Measurements from ENCODE around the gene ARL15.

The ARL15 gene

DNA sequence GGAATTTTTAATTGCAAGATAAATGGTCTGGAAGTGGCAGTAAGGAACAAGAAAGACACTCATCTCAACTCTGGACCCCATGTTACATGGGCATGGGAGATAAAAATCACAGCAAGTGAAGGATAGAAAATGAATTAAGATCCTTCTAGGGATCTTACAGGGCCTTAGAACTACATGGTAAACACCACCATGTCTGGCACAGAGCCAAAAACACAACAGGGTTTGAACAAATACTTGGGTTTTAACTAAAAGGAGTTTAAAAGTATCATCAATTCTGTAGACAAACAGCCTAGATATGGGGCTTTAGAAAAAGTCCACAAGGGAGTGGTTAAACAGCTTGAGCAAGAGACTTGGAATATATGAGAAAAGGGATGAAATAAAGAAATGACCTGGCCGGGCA is 366.4 kb downstream of the ARL15 start:
- no peak overlapping the region for H3K4me3 ChIP-seq (ENCODE audit: low read length)

DNA sequence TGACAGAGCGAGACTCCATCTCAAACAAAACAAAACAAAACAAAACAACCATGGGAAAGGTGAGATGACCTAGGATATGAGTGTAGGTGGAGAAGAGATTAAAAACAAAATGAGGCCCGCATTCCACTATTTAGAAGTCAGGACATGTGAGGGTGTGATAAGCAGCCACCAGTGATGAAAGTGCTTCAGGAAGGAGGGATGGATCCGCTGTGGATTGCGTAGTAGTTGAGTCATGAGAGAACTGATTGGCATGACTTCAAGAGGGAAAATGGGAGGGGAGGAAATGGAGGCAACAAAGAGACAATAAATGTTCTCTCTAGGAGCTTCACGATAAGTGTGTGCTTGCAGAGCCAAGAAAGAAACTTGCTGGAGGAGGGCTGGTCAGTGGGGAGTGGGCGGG is 367.6 kb downstream of the ARL15 start:
- TF ChIP-seq ZNF274 (IDR thresholded peaks at IDR 0.05; ENCODE audit: low read depth, low read length): no peak

More for the DNA sequence above, 366.4 kb downstream of the ARL15 start:
- TF ChIP-seq ZNF274 (IDR thresholded peaks at IDR 0.05; ENCODE audit: low read depth, low read length): no peak

DNA sequence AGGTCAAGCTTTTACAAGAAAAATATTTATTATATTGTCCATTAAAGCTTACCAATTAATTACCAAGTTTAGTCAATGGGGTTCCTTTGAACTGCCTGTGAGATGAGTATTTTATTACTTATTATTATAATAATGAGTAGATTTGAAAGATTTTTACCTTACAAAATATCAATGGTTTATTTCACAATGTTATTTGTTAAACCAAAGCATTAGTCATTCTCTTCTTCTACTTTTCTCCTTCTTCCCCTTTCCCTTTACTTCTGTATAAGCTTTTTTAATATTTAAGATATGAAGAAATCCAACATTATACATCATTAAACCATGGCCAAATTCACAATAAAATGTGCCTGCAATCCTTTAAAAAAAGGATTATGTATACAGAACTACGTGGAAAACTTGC is 369.5 kb downstream of the ARL15 start:
- H3K4me3 ChIP-seq (ENCODE audit: low read length): no peak overlapping the region
- no peak for TF ChIP-seq ZNF274 (IDR thresholded peaks at IDR 0.05; ENCODE audit: low read depth, low read length)

More for the DNA sequence above, 367.6 kb downstream of the ARL15 start:
- no peak overlapping the region for H3K4me3 ChIP-seq (ENCODE audit: low read length)

DNA sequence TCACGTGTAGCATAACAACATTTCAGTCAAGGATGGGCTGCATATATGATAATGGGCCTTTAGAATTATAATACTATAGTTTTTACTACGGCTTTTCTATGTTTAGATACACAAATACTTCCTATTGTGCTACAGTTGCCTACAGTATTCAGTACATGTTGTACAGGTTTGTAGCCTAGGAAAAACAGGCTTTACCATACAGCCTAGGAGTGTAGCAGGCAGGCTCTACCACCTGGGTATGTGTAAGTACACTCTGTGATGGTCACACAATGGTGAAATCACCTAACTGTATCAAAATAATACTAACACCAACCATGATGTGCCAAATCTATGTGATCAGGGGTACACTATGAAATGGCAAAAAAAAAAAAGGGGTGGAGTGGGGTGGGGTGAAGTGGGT is 372.9 kb downstream of the ARL15 start:
- TF ChIP-seq ZNF274 (IDR thresholded peaks at IDR 0.05; ENCODE audit: low read depth, low read length): no peak

DNA sequence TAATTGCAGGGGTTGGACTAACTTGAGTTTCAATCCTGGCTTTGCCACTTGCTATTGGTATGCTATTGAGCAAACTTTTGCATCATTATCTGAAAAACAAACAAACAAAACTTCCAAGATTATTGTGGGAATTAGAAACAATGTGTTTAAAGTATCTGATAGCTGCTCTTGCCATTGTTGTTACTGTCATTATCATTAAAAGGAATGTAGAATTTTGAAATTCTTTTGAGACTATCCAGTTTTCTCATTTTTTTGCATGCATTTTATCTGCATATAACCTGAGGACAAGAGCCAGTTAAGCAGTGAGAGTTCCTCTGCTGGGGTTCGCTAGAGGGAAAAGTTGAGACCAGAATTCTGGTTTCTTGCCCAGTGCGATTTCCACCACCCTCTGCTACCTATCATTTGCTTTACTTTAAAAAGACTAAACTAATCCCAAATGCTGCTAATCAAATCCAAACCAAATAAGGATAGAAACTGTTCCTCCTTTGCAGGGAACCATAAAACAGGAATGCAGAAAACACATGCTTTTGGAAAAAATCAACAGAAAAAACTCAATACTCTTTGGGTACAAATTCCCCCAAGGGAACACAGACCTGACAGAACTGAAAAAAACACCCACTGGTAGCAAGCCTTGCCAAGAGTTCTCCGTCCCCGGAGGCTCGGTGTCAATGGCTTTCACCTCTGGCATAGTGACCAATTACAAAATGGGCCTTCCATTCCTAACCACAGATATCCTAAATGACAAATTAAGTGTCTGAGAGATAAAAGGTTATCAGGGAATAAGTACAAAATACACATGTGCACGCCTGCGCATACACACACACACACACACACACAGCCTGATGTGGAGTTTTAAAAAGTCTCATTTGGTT is 373.7 kb downstream of the ARL15 start:
- H3K4me3 ChIP-seq (ENCODE audit: low read length): no peak overlapping the region
- TF ChIP-seq ZNF274 (IDR thresholded peaks at IDR 0.05; ENCODE audit: low read depth, low read length): no peak

More for the DNA sequence above, 372.9 kb downstream of the ARL15 start:
- no peak overlapping the region for H3K4me3 ChIP-seq (ENCODE audit: low read length)

DNA sequence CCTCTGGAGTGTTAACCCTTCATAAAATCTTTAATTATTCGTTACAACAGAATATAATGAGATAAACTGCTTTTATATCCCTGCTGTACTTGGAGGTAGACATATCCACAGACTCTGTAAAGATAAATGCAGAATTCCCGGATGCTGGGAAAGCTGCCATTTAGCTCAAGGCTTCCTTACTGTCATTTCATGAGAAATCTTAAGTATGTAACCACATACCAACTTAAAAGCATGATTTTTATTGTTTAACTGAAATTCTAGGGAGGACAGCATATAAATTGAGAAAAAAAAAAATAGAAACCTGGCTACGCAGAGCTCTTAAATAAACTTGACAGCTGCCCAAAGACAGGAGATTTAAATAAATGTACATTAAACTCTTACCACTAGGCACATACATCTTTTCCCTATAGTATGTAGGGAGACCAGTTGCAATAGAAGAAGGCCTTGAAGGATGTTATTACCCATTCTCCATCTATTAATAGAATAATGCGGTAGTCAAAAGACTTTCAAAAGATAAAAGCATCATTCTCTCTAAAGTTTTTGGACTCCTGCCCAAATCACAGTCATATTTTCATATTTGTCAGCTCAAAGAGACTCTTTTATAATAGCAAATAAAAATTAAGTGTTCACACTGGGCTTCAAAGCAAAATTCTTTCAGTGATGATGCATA is 376.1 kb downstream of the ARL15 start:
- no peak overlapping the region for H3K4me3 ChIP-seq (ENCODE audit: low read length)
- TF ChIP-seq ZNF274 (IDR thresholded peaks at IDR 0.05; ENCODE audit: low read depth, low read length): no peak

DNA sequence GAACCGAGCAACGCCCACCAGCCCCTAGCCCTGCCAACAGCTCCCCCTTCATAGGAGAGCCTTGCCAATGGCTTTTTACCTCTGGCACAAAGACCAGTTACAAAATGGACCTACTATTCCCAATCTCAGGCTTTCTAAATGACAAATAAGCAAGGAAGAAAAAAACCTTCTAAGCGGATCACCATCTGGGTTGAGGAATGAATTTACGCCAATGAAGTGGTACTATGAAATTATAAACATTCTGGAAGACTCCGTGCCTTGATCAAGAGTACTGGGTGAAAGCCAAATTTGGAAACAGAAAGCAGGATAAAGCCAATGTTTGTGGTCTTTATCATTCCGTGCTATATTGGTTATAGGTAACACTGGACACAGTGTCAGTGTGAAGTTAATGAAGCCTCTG is 378.0 kb downstream of the ARL15 start:
- no peak for TF ChIP-seq ZNF274 (IDR thresholded peaks at IDR 0.05; ENCODE audit: low read depth, low read length)
- no peak overlapping the region for H3K4me3 ChIP-seq (ENCODE audit: low read length)

DNA sequence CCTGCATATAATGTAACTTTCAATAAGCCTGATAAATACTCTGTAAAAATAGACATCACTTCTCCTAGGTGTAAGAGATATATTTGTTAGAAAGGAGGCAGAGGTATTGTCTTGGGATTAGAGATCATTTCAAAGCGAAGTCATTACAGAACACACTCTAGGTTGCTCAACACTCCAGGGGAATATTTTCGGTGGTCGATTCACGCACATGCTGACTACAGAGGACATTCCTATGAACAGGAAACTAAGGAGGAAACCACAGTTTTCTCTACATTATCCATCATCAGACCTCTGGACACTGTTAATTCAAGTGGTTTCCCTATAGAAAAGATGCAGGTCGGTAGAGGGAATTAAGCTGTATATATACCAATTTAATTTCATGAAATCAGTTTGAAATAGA is 379.9 kb downstream of the ARL15 start:
- TF ChIP-seq ZNF274 (IDR thresholded peaks at IDR 0.05; ENCODE audit: low read depth, low read length): no peak
- no peak overlapping the region for H3K4me3 ChIP-seq (ENCODE audit: low read length)

DNA sequence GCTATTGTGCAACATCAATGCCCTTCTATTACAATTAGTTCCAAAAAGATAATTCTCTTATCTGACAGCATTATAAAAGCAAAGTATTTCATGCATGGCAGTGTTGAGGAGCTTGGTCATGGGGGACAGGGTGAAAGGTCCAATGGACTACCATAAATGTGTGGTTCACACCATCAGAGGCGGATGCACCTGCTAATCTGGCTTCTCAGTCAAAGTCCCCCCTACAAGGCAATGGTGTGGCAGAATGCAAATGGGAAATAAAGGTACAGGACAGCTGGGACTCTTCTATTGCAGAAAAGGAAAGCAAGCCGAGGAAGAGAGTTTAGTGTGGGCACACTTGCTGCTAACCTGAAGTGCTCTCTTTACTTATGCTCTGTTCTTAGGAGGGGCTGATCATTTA is 380.8 kb downstream of the ARL15 start:
- TF ChIP-seq ZNF274 (IDR thresholded peaks at IDR 0.05; ENCODE audit: low read depth, low read length): no peak
- no peak overlapping the region for H3K4me3 ChIP-seq (ENCODE audit: low read length)

DNA sequence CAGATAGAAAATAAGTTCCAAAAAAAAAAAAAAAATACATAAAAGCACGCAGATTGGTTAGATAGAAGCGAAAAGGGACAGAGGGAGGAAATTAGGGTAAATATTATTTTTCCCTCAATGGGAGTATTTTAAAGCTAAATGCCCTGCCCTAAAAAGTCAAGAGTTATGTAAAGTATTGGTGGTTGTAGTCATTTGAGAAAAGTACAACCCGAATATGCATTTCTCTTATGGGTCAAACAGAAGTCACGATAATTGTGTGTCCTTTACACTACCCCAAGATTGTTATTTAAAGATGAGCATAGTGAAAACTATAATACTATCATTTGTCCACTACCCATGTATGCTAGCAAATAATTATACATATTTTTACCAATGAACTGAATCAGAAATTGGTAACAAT is 381.2 kb downstream of the ARL15 start:
- no peak overlapping the region for H3K4me3 ChIP-seq (ENCODE audit: low read length)
- no peak for TF ChIP-seq ZNF274 (IDR thresholded peaks at IDR 0.05; ENCODE audit: low read depth, low read length)

DNA sequence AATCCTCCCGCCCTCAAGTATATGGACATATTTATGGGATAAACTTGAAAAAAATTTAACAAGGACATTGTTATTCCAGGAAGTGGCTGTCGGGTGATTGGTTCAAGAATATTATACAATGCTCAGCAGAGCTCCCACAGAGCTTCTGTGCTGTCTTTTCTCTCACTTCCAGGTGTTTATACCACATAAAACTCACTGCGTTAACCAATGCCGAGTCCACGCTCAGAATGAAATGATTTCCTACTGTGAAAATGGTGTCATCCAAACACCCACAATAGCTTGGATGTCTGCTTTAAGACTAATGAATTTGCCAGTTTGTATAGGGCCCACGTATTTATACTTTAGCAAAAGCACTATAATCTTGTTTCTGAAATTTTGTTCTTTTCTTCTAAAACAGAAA is 381.7 kb downstream of the ARL15 start:
- no peak for TF ChIP-seq ZNF274 (IDR thresholded peaks at IDR 0.05; ENCODE audit: low read depth, low read length)

DNA sequence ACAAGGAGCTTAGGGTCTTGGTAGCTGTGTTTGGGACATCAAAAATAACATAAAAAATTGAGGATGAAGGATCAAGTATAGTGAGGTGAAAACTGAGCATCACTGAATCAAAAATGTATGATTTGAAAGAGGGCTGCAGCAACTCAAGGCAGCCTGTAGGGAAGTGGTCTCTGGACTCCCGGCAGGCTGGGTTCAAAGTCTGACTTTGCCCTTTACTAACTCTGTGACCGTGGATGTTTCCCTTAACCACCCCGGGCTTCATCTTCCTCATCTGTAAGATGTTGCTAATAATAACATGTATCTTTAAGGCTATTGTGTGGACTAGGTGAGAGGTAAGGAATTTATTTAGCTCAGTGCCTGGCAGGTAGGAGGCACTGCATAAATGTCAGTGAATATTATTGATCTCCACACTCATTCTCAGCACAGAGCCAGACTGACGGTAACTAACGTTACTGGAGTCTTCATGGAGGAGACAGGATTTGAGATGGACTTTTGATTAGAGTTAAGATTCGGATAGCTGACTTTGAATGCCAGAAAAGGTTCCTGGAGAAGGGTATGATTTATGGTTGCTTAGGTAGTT is 382.6 kb downstream of the ARL15 start:
- no peak for TF ChIP-seq ZNF274 (IDR thresholded peaks at IDR 0.05; ENCODE audit: low read depth, low read length)
- H3K4me3 ChIP-seq (ENCODE audit: low read length): no peak overlapping the region

More for the DNA sequence above, 381.7 kb downstream of the ARL15 start:
- H3K4me3 ChIP-seq (ENCODE audit: low read length): no peak overlapping the region

DNA sequence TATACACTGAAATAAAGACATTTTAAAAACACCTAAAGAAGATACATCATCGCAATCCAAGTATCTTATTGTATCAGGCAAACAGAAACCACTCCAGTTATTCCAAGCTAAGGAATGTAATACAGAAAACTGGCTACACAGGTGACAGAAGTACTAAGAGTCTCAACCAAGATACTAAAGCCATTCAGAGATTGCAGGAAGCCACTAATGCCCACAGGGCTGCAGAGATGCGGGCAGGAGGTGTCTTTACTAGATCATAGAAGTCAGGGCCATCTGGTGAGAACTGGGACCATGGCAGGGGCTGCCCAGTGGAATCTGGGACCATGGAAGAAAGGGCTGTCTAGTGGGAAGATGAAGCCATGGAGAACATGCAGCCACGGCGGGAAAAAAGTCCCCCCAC is 384.3 kb downstream of the ARL15 start:
- H3K4me3 ChIP-seq (ENCODE audit: low read length): no peak overlapping the region
- TF ChIP-seq ZNF274 (IDR thresholded peaks at IDR 0.05; ENCODE audit: low read depth, low read length): no peak

DNA sequence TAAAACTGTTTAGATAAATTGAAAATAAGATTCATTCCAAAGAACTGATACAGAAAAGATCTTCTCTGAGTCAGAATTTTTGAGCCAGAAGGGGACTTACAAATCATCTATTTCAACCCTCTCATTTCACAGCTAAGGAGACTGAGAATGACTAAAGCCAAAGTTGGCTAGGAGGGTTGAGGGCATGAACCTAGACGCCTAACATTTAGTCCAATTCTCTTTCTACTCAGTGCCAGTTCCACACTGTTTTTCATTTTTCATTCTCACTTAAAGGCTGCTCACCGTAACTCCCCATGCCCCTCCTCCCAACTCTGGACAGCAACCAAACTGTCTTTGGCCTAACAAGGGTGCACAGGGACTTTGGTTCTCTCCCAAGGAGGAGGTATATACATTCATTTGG is 386.0 kb downstream of the ARL15 start:
- no peak overlapping the region for H3K4me3 ChIP-seq (ENCODE audit: low read length)
- TF ChIP-seq ZNF274 (IDR thresholded peaks at IDR 0.05; ENCODE audit: low read depth, low read length): no peak

DNA sequence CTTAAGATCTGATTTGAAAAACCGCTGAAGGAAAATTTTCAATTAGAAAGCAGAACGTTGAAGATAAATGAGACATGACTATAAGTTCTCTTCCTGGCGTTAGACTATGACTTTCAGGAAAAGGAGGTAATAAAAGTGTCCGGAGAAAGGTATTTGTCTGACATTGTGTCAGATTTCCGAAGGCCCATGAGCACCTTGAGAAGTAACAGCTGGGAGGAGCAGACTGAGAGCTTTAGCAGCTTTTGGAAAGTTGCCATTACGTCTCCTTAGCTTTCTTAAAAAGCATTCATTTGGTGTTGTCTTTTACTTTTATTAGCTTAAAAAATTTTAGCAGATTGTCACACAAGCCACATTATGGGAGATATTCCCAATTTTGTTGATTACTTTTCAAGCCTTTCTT is 386.4 kb downstream of the ARL15 start:
- no peak overlapping the region for H3K4me3 ChIP-seq (ENCODE audit: low read length)
- TF ChIP-seq ZNF274 (IDR thresholded peaks at IDR 0.05; ENCODE audit: low read depth, low read length): no peak
